Karpas-422 (cell line): ENCODE data around the gene CCDC171. TPM values are rescaled to one million over a fixed set of nuclear protein-coding genes. Genes with fewer than 3 reads are reported as not detected.
"Not testable (repeated sequence)": the region's sequence is repeated elsewhere in the genome, so short reads cannot be mapped to it uniquely, and the experiment has no call there.

Source experiments
- DNase-seq: peaks from one replicate; pipeline ENCODE4 v3.0.0-alpha.2; 2015
- H2AFZ ChIP-seq: fragments of 200-600 bp; sonication (generic); 2 replicates; pipeline ENCODE4 v1.6.1; 2014; ENCODE audit warnings: antibody characterized with exemption, low read length, mixed read lengths
- H3K27ac ChIP-seq: fragments of 200-600 bp; sonication (generic); 2 replicates; pipeline ENCODE4 v1.5.1; 2014; ENCODE audit warnings: mild to moderate bottlenecking, low read length, moderate library complexity
- H3K27me3 ChIP-seq: fragments of 200-600 bp; sonication (generic); 2 replicates; pipeline ENCODE4 v1.6.1; 2014; ENCODE audit warnings: low read length, mixed read lengths
- H3K36me3 ChIP-seq: fragments of 200-600 bp; sonication (generic); 2 replicates; pipeline ENCODE4 v1.6.1; 2014; ENCODE audit warnings: low read length, mixed read lengths; ENCODE audit not compliant: insufficient read depth
- H3K4me1 ChIP-seq: fragments of 200-600 bp; sonication (generic); 2 replicates; pipeline ENCODE4 v1.6.1; 2014; ENCODE audit warnings: mild to moderate bottlenecking, low read length, mixed read lengths
- H3K4me2 ChIP-seq: fragments of 200-600 bp; sonication (generic); 2 replicates; pipeline ENCODE4 v1.6.1; 2014; ENCODE audit warnings: low read length, low read depth, mild to moderate bottlenecking; ENCODE audit not compliant: poor library complexity, severe bottlenecking
- H3K4me3 ChIP-seq: fragments of 200-600 bp; sonication (generic); 2 replicates; pipeline ENCODE4 v1.5.1; 2014; ENCODE audit warnings: mild to moderate bottlenecking, antibody characterized with exemption, low read length, mixed read lengths
- H3K79me2 ChIP-seq: fragments of 200-600 bp; sonication (generic); 2 replicates; pipeline ENCODE4 v1.6.1; 2014; ENCODE audit warnings: mild to moderate bottlenecking, low read length, mixed read lengths
- H3K9ac ChIP-seq: fragments of 200-600 bp; sonication (generic); 2 replicates; pipeline ENCODE4 v1.6.0; 2014; ENCODE audit warnings: low read length
- H3K9me2 ChIP-seq: fragments of 200-600 bp; sonication (generic), shearing (Covaris generic); replicated peaks from 2 replicates; pipeline ENCODE4 v1.6.0; 2014; ENCODE audit warnings: mild to moderate bottlenecking, low read length, moderate library complexity; ENCODE audit not compliant: insufficient read depth
- H3K9me3 ChIP-seq: fragments of 300-700, 200-600 bp; sonication (generic); 2 replicates; pipeline ENCODE4 v1.6.1; 2014; ENCODE audit warnings: low read length, mixed read lengths
- H4K20me1 ChIP-seq: fragments of 200-600 bp; sonication (generic); 2 replicates; pipeline ENCODE4 v1.6.1; 2014; ENCODE audit warnings: mild to moderate bottlenecking, antibody characterized with exemption, low read length, low read depth; ENCODE audit not compliant: insufficient read depth
- total RNA-seq: library from RNA; depleted of rRNA; stranded (reverse); fragments of >200 nt; shearing (Covaris generic); gene quantifications from 2 replicates; pipeline ENCODE4 v1.2.3, GENCODE V29; 2014; ENCODE audit warnings: low replicate concordance

The CCDC171 gene
- total RNA-seq, 1 experiment from 2014 or later = 3.1 TPM

- Histone ChIP-seq H3K9me2 (no peaks in the 10 kb centered on the region), H3K36me3 (no peaks in the 10 kb centered on the region), H3K4me3 (no peak overlapping the region), H3K9me3 (no peaks in the 10 kb centered on the region), H4K20me1 (no peaks in the 10 kb centered on the region), H3K79me2 (no peaks in the 10 kb centered on the region), H3K4me1 (no peaks in the 10 kb centered on the region), H3K4me2 (no peak overlapping the region), H2AFZ (no peak overlapping the region), H3K27me3 (no peaks in the 10 kb centered on the region), H3K9ac (no peak overlapping the region), H3K27ac (no peak overlapping the region)
- DNase-seq = no peak
Observed at GRCh38 chr9:15761551-15761950, 208.7 kb downstream of the CCDC171 start.

DNA sequence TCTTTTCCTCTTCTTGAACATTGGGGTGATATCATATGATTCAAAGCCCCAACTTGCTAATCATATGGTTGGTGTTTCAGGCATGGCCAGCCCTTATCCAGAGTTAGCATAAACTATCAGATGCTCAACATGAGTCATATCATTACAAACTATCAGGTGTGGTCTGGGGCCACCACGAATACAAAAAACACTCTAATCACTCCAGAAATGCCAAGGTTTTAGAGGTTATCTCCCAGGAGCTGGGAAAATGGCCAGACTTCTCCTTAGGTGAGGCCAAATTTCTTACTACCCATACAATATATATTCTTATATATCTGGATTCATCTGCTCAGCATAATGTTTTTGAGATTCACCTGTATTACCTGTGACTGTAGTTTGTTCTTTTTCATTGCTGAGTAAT is 210.5 kb downstream of the CCDC171 start:
- no peak overlapping the region for H2AFZ ChIP-seq
- H3K4me3 ChIP-seq = no peak overlapping the region
- no peaks in the 10 kb centered on the region for H3K27me3 ChIP-seq
- no peaks in the 10 kb centered on the region for H4K20me1 ChIP-seq
- H3K9me3 ChIP-seq = no peaks in the 10 kb centered on the region
- H3K9me2 ChIP-seq = no peaks in the 10 kb centered on the region
- H3K36me3 ChIP-seq = no peaks in the 10 kb centered on the region
- no peak overlapping the region for H3K4me2 ChIP-seq
- no peaks in the 10 kb centered on the region for H3K79me2 ChIP-seq
- H3K27ac ChIP-seq = no peak overlapping the region
- DNase-seq = no peak
- no peaks in the 10 kb centered on the region for H3K4me1 ChIP-seq
- no peak overlapping the region for H3K9ac ChIP-seq

GRCh38 chr9:15764131-15764530 is 211.3 kb downstream of the CCDC171 start:
- Histone ChIP-seq H2AFZ (no peak overlapping the region), H3K4me3 (no peak overlapping the region), H3K36me3 (no peaks in the 10 kb centered on the region), H4K20me1 (no peaks in the 10 kb centered on the region), H3K27ac (no peak overlapping the region), H3K27me3 (no peaks in the 10 kb centered on the region), H3K4me2 (no peak overlapping the region), H3K9me3 (no peaks in the 10 kb centered on the region), H3K4me1 (no peaks in the 10 kb centered on the region), H3K9ac (no peak overlapping the region), H3K79me2 (no peaks in the 10 kb centered on the region), H3K9me2 (no peaks in the 10 kb centered on the region)
- DNase-seq = no peak

DNA sequence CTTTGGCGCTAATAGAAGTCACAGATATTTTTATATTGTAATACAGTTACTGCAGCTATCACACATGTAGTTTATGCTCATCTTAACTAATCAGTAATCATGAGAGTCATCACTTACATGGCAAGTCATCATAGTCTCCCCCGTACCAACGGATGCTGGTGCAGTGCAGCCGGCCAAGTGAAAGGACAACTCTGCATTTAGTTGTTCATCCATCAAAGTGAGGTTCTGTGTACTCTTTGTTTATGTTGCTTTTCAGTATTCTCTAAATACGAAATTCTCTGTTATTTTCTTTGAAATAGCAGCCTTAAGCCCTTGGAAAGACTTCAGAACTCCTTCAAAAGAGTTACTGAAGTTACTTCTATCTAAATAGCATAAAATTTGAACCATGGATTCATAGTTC is 216.7 kb downstream of the CCDC171 start:
- no peaks in the 10 kb centered on the region for H3K27me3 ChIP-seq
- H3K36me3 ChIP-seq = no peaks in the 10 kb centered on the region
- no peak overlapping the region for H3K4me2 ChIP-seq
- no peaks in the 10 kb centered on the region for H4K20me1 ChIP-seq
- no peaks in the 10 kb centered on the region for H3K9me2 ChIP-seq
- H3K9ac ChIP-seq = no peak overlapping the region
- H2AFZ ChIP-seq = no peak overlapping the region
- H3K9me3 ChIP-seq = no peaks in the 10 kb centered on the region
- H3K4me1 ChIP-seq = no peaks in the 10 kb centered on the region
- DNase-seq = no peak
- H3K27ac ChIP-seq = no peak overlapping the region
- H3K79me2 ChIP-seq = no peaks in the 10 kb centered on the region
- H3K4me3 ChIP-seq = no peak overlapping the region

- Histone ChIP-seq H3K4me2 (no peak overlapping the region), H2AFZ (no peak overlapping the region), H3K9ac (no peak overlapping the region), H3K79me2 (no peaks in the 10 kb centered on the region), H3K36me3 (no peaks in the 10 kb centered on the region), H3K4me3 (no peak overlapping the region), H3K27ac (no peak overlapping the region), H4K20me1 (no peaks in the 10 kb centered on the region), H3K27me3 (no peaks in the 10 kb centered on the region), H3K9me3 (no peaks in the 10 kb centered on the region), H3K9me2 (no peaks in the 10 kb centered on the region), H3K4me1 (no peaks in the 10 kb centered on the region)
- no peak for DNase-seq
Observed at GRCh38 chr9:15778861-15779260, 226.0 kb downstream of the CCDC171 start.

GRCh38 chr9:15782106-15782505 is 229.3 kb downstream of the CCDC171 start:
- no peaks in the 10 kb centered on the region for H4K20me1 ChIP-seq
- no peaks in the 10 kb centered on the region for H3K79me2 ChIP-seq
- no peaks in the 10 kb centered on the region for H3K9me3 ChIP-seq
- no peak overlapping the region for H3K4me2 ChIP-seq
- no peak for DNase-seq
- no peak overlapping the region for H3K4me3 ChIP-seq
- H3K9ac ChIP-seq = no peak overlapping the region
- H2AFZ ChIP-seq = no peak overlapping the region
- H3K9me2 ChIP-seq = no peaks in the 10 kb centered on the region
- no peaks in the 10 kb centered on the region for H3K36me3 ChIP-seq
- no peaks in the 10 kb centered on the region for H3K4me1 ChIP-seq
- H3K27ac ChIP-seq = no peak overlapping the region
- H3K27me3 ChIP-seq = no peaks in the 10 kb centered on the region

DNA sequence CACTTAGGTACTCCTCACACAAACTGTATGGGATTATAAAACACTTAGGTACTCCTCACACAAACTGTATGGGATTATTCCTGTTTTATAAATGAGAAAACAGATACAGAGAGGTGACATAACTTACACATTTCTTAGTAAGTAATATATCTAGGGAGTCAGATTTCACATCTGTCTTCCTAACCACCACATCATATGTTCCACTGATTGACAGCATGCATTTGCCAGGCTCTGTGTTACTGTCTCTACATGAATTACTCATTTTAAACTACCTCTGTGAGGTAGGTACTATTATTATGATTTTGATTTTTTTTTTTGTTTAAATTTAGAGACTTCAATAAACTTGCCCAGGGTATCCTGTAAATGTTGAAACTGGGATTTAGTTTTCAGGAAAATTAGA is 232.7 kb downstream of the CCDC171 start:
- H2AFZ ChIP-seq = no peak overlapping the region
- H3K4me2 ChIP-seq = no peak overlapping the region
- no peak overlapping the region for H3K27ac ChIP-seq
- H3K4me1 ChIP-seq = no peaks in the 10 kb centered on the region
- H3K9me2 ChIP-seq = no peaks in the 10 kb centered on the region
- DNase-seq = no peak
- H3K4me3 ChIP-seq = no peak overlapping the region
- H3K9me3 ChIP-seq = no peaks in the 10 kb centered on the region
- H3K36me3 ChIP-seq = no peaks in the 10 kb centered on the region
- H4K20me1 ChIP-seq = no peaks in the 10 kb centered on the region
- H3K79me2 ChIP-seq = no peaks in the 10 kb centered on the region
- H3K9ac ChIP-seq = no peak overlapping the region
- no peaks in the 10 kb centered on the region for H3K27me3 ChIP-seq

- DNase-seq = no peak
- Histone ChIP-seq H3K36me3 (no peaks in the 10 kb centered on the region), H3K9me2 (no peaks in the 10 kb centered on the region), H3K27ac (no peak overlapping the region), H3K4me3 (no peak overlapping the region), H3K79me2 (no peaks in the 10 kb centered on the region), H3K27me3 (no peaks in the 10 kb centered on the region), H2AFZ (no peak overlapping the region), H3K4me2 (no peak overlapping the region), H4K20me1 (no peaks in the 10 kb centered on the region), H3K9ac (no peak overlapping the region), H3K4me1 (no peaks in the 10 kb centered on the region), H3K9me3 (no peaks in the 10 kb centered on the region)
Observed at GRCh38 chr9:15786616-15787015, 233.8 kb downstream of the CCDC171 start.

DNA sequence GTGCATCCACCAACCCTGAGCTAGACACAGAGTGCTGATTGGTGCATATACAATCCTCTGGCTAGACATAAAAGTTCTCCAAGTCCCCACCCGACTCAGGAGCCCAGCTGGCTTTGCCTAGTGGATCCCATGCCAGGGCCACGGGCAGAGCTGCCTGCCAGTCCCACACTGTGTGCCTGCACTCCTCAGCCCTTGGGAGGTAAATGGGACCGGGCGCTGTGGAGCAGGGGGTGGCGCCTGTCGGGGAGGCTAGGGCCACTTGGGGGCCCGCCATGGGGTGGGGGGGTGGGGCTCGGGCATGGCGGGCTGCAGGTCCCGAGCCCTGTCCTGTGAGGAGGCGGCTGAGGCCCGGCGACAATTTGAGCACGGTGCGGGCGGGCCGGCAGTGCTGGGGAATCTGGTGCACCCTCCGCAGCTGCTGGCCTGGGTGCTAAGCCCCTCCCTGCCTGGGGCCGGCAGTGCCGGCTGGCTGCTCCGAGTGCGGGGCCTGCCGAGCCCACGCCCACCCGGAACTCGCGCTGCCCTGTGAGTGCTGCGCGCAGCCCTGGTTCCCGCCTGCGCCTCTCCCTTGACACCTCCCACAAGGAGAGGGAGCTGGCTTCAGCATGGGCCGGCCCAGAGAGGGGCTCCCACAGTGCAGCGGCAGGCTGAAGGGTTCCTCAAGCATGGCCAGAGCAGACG is 257.5 kb downstream of the CCDC171 start:
- H3K4me1 ChIP-seq, H3K4me2 ChIP-seq, H3K27ac ChIP-seq, H3K79me2 ChIP-seq, H2AFZ ChIP-seq, H3K4me3 ChIP-seq, H3K27me3 ChIP-seq, H3K9me3 ChIP-seq, H3K9me2 ChIP-seq, DNase-seq, H4K20me1 ChIP-seq, H3K9ac ChIP-seq, H3K36me3 ChIP-seq: not testable (repeated sequence)
